NOMO-1 treated with dmso at 0.1 percent for 144 hours (cell line): ENCODE measurements around the gene AAK1.
A peak's percentile ranks its signal among the peaks of the same experiment; 100 is the strongest.
"Not testable (repeated sequence)": the region's sequence is repeated elsewhere in the genome, so short reads cannot be mapped to it uniquely, and the experiment has no call there.

Experiments used
- DNase-seq: peaks from one replicate; lab custom pipeline; 2025; ENCODE audit not compliant: unreplicated experiment; lab: John Stamatoyannopoulos, UW

Gene AAK1

GRCh38 chr2:69577467-69578197 is 65.9 kb downstream of the AAK1 start:
- DNase-seq, result no peak

DNA sequence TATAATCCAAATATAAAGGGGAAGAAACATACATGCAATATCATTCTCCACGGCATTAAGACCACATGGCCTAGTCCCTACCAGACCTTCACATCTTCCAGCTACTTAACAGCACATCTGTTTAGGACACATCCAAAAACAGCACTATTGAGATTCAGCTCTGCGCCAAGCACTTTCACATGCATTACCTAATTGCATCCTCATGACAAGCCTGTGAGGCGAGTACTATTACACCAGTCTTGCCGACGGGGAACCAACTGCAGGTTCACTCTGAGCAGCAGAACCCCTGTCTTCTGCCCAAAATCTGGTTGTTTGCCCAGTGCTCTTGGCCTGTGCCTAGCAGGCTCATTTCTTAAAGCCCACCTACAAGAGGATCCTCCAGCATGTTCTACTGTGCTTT is 66.7 kb downstream of the AAK1 start:
- peak; percentile 18 for DNase-seq

DNA sequence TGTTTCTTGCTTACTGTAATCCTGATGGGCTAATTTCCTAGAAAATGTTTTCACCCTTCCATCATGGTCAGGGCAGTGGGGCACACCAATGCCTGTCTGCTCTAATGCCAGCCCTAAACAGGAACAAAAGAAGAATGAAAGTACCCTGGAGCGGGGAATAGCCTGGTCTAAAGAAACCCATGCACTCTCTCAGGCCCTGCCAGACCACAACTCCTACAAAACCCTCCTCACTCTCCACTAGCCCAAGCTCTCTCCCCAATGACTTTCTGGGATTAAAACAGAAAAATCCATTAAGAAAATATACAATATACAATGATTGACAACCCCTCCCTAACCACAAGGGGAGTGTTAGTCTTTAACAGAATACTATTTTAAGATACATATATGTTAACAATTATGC is 67.6 kb downstream of the AAK1 start:
- DNase-seq, result no peak

- DNase-seq, result not testable (repeated sequence)
Measured at GRCh38 chr2:69575371-69575770, 68.2 kb downstream of the AAK1 start.

- DNase-seq, result no peak
Measured at GRCh38 chr2:69572641-69573040, 70.9 kb downstream of the AAK1 start.

DNA sequence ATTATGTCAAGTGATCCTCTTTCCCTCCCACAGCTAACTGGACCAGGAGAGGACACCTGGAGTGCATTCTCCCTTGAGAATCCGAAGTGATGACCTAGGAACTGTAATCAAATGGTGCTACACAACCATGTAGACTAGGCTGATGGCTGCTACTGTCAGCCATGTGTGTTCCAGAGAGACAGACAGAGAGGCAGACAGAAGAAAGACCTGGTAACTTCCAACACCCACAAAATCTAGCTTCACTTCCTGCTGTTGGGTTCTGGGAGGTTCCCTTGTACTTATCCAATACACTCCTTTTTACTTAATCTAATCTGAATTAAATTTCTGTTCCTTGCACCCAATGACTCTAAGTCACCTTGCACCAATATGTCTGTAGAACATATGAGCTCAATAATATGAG is 72.3 kb downstream of the AAK1 start:
- no peak for DNase-seq

DNA sequence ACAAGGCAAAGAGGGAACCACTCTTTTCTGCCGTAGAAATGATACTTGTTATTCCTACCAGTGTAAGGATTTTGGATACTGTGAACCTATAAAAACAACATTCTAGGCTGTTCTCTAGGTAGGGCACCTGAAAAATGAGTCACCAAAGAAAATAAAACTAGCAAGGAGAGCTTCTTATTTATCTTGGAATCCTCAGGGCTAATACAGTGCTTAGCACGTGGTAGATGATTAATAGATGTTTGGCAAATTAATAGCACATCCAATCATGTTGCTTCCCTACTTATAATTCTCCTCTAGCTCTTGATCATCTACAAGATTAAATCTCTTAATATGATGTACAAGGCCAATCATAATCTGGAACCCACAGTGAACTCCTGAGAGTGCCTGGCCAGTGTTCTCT is 73.1 kb downstream of the AAK1 start:
- no peak for DNase-seq

GRCh38 chr2:69567909-69568300 is 75.6 kb downstream of the AAK1 start:
- no peak for DNase-seq

DNA sequence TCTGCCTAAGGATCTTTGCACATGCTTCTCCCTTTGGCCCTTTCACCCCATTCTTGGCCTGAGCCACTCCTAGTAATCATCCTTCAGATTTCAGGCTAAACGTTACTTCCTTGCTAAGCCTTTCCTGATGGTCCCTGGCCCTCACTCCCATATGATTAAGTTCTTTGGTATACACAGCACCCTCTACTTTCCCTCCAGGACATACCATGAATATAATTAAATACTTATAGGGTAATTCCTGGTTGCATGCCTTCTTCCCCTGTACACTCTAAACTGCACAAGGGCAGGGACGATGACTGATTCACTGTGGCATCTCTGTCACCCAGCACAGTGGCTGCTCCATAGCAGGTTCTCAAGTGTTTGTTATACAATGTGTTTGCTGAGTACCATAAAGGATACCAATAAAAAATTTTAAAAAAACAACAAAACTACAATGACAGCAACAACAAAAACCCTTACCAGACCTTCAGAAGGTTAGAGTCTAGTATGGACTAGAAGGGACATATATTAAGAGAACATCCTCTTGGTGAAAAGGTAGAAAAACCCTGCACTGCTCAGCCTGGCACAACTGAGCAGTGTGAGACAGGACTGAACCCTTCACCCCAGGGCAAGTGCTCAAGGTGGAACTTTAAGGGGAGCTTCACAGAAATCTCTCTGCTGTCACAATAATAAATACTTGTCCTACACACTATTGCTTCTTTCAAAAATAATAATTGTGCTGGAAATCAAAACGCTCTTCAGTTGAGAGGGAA is 76.2 kb downstream of the AAK1 start:
- DNase-seq, result no peak

- no peak for DNase-seq
Measured at GRCh38 chr2:69566669-69567068, 76.9 kb downstream of the AAK1 start.

DNA sequence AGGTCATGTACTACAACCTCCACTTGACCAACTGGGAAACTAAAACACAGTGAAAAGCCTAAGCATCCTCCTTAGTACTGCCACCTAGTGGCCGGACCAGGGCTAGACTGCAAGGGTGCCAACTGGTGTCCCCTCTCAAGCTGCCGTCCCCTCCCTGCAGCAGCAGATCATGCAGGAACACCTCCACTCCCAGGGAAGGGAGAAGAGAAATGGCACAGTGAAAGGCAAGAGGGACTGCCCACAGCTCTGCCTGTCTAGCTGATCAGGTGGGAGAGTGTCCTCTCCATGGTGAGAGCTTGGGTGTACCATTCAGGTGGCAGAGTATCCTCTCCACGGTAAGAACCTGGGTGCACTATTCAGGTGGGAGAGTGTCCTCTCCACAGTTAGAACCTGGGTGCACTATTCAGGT is 78.1 kb downstream of the AAK1 start:
- no peak for DNase-seq

GRCh38 chr2:69564604-69565003 is 78.9 kb downstream of the AAK1 start:
- DNase-seq, result no peak

DNA sequence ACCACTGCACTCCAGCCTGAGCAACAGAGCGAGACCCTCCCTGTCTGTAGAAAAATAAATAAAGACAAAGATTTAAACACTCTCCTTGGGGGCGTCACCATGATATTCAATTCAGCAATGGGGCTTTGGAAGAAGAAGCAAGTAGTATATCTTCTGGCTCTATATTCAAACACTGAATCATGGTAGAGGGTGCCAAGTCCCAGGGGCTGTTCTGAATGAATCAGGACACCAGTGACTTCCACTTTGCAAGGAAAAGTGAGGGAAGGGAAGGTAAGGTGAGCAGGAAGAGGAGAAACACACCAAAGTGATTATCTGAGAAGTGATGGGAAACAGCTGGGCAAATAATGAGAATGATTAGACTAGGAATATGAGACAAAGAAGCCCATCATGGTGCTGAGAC is 80.5 kb downstream of the AAK1 start:
- no peak for DNase-seq

- no peak for DNase-seq
Measured at GRCh38 chr2:69561101-69561500, 82.4 kb downstream of the AAK1 start.

GRCh38 chr2:69560147-69560482 is 83.4 kb downstream of the AAK1 start:
- DNase-seq, result no peak

DNA sequence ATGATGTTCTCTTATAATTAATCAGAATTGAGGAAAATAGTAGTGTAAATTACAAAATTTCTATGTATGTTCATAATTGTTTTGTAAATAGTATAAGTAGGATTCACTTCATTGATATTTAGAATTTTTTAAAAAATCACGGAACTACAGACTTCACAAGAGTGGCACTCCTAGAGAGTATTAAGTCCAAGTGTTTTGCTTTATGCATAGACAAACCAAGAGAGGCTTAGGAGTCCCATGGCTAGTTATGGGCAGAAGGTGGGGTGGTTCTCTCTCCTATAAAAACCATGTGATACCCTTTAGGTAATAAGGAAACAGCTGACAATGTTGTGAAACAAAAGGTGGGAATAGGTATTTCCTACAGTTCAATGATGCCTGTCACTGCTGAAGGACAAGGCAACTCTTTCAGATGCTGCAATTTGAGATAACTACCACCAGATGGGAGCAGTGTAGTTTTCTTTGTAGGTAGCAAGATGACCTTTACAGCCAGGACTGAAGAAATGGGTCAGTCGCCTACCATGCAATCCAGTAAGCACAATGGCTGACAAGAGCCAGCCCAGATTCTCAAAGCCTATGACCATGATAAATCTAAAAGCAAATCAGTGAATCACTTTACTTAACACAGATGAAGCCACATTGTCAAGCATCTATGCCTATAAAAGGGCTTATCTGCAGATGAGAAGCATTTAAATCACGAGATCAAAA is 83.9 kb downstream of the AAK1 start:
- DNase-seq, result peak; percentile 20

- DNase-seq, result no peak
Measured at GRCh38 chr2:69556008-69556407, 87.5 kb downstream of the AAK1 start.

- DNase-seq, result no peak
Measured at GRCh38 chr2:69554981-69555380, 88.6 kb downstream of the AAK1 start.

- no peak for DNase-seq
Measured at GRCh38 chr2:69554568-69554967, 89.0 kb downstream of the AAK1 start.

DNA sequence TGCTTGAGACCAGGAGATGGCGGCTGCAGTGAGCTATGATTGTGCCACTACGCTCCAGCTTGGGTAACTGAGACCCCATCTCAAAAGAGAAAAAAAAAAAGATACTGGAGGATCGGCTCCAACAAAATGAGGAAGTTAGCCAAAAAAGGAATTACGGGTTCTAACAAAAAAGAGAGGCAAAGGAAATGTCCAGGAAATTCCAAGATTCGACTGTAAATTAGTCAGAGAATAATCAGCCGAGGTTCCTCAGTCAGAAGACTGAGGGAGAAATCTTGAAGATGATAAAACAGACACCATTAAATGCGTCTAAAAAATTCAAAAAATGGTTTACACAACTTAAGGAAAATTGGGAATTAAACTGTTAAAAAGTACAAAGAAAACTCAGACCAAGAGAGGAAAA is 89.5 kb downstream of the AAK1 start:
- no peak for DNase-seq

DNA sequence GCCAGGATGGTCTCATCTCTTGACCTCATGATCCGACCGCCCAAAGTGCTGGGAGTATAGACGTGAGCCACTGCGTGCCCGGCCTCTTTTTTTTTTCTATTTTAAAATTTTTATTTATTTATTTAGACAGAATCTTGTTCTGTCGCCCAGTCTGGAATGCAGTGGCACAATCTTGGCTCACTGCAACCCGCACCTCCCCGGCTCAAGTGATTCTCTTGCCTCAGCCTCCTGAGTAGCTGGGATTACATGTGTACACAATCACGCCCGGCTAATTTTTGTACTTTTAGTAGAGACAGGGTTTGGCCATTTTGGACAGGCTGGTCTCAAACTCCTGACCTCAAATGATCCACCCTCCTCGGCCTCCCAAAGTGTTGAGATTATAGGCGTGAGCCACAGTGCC is 93.0 kb downstream of the AAK1 start:
- DNase-seq, result not testable (repeated sequence)

GRCh38 chr2:69549421-69549820 is 94.1 kb downstream of the AAK1 start:
- DNase-seq, result no peak
